ENCODE measurements around the gene MRPL18. TPM values are rescaled to one million over a fixed set of nuclear protein-coding genes. Genes with fewer than 3 reads are reported as not detected.

The MRPL18 gene
- total RNA-seq, 4 donors from 2014 or later = 58.0 to 107 (median 66.3) TPM

DNA sequence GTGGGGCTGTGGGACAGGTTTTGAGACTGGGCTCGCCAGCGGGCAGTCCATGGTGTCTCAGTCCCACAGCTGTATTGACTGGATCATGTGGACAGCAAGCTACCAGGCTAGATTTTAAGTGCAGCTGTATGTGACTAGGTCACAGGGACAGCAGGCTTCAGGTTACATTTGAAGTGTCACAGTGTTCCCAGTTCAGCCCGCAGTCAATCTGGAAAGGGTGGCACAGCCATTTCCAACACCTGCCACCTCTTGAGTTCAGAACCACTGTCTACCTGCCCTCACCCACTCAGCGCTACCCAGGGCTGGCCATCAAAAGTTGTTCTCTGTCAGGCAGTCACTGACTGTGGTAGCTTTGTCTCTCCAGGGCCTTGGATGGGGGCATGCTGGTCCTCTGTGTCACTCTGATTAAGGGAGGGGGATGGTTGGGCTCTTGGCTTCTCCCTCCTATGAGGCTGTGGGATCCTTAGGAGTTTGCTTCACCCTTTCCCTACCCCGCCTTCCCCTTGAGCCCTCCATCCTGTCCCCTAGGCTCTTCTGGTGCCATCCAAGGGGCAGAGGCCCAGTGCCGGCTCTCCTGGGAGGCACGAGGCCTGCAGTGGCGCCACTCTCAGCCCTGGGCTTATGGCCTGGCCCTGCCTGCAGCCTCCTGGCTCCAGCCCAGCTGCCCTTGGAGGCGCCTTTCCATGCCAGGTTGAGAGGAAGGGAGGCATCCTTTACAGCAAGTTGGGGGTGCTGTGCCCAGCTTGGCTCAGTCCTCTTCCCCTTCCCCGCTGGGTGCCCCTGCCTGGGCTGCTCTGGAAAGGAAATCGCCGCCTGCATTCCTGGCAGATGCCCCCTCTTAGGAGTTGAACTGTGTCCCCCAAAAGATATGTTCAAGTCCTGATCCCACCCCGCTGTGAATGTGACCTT is 54.7 kb downstream of the MRPL18 start:
- no peaks in the 10 kb centered on the region for H3K27me3 ChIP-seq

More for the DNA sequence above, 54.7 kb downstream of the MRPL18 start:
- no peak for TF ChIP-seq POLR2A (IDR thresholded peaks at IDR 0.05)
- no peak for TF ChIP-seq EP300 (IDR thresholded peaks at IDR 0.05)
- TF ChIP-seq, protein P1, sequence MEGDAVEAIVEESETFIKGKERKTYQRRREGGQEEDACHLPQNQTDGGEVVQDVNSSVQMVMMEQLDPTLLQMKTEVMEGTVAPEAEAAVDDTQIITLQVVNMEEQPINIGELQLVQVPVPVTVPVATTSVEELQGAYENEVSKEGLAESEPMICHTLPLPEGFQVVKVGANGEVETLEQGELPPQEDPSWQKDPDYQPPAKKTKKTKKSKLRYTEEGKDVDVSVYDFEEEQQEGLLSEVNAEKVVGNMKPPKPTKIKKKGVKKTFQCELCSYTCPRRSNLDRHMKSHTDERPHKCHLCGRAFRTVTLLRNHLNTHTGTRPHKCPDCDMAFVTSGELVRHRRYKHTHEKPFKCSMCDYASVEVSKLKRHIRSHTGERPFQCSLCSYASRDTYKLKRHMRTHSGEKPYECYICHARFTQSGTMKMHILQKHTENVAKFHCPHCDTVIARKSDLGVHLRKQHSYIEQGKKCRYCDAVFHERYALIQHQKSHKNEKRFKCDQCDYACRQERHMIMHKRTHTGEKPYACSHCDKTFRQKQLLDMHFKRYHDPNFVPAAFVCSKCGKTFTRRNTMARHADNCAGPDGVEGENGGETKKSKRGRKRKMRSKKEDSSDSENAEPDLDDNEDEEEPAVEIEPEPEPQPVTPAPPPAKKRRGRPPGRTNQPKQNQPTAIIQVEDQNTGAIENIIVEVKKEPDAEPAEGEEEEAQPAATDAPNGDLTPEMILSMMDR (IDR thresholded peaks at IDR 0.05) = no peak
- no peak for TF ChIP-seq POLR2AphosphoS5 (IDR thresholded peaks at IDR 0.05)
- no peak overlapping the region for H3K4me3 ChIP-seq
- H3K4me1 ChIP-seq = no peaks in the 10 kb centered on the region
- 89% methylated on average over 5 of the region's 13 CpGs; no CpG with 5 or more reads in 1 of the 2 donors for WGBS, 2 donors (ENCODE audit: low coverage in 1 of 2)
- peaks cover 0 to 4% (median 0%) of the 10 kb centered on the region in 3 donors for H3K9me3 ChIP-seq
- H3K36me3 ChIP-seq = no peaks in the 10 kb centered on the region
- no peak for ATAC-seq
- no peak overlapping the region for H3K27ac ChIP-seq

Small RNA genes within 50 kb of the gene (small RNA-seq; reads per million reads assigned to genes)
- 35.4 to 117 (median 58.7) reads per million in 4 donors for gene SNORA20
- 0 reads per million in 4 donors for gene SNORA29

Other genes starting within 250 kb of the MRPL18 start
- 100 to 1,000 TPM; 256 to 921 (median 488) TPM for gene SOD2, start 97.2 kb upstream of the MRPL18 start, total RNA-seq
- 100 to 1,000 TPM in 1 of 4 donors, 10 to 100 TPM in 3; 52.1 to 123 (median 79.9) TPM for gene WTAP, start 63.0 kb upstream of the MRPL18 start, total RNA-seq
- gene ACAT2, start 28.4 kb upstream of the MRPL18 start, total RNA-seq = 10 to 100 TPM in 2 of 4 donors, 1 to 10 TPM in 2; 3.1 to 11.7 (median 9.1) TPM
- 100 to 1,000 TPM; 129 to 147 (median 138) TPM for gene TCP1, start 865 bp upstream of the MRPL18 start, total RNA-seq
- gene PNLDC1, start 9.8 kb downstream of the MRPL18 start, total RNA-seq = under 1 TPM in 1 of 4 donors, not detected in 3; 0.47 TPM
- not detected for gene MAS1, start 100.5 kb downstream of the MRPL18 start, total RNA-seq
- 10 to 100 TPM; 47.9 to 81.3 (median 52.7) TPM for gene IGF2R, start 178.6 kb downstream of the MRPL18 start, total RNA-seq